ENCODE results near the gene LDLRAP1.

DNA sequence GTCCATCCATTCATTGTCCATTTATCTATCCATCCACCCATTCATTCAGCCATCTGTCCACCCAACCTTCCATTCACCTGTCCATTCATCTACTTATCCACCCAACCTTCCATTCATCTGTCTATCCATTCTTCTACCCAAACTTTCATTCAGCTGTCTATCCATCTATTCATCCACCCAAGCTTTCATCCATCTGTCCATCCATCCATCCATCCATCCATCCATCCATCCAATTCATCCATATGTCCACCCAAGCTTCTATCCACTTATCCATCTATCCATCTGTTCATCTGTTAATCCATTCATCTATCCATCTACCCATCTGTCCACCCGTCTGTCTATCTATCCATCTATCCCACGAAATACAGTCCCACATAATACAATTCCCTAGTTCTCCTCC is 51.6 kb downstream of the LDLRAP1 start:
- TF ChIP-seq, protein P1, sequence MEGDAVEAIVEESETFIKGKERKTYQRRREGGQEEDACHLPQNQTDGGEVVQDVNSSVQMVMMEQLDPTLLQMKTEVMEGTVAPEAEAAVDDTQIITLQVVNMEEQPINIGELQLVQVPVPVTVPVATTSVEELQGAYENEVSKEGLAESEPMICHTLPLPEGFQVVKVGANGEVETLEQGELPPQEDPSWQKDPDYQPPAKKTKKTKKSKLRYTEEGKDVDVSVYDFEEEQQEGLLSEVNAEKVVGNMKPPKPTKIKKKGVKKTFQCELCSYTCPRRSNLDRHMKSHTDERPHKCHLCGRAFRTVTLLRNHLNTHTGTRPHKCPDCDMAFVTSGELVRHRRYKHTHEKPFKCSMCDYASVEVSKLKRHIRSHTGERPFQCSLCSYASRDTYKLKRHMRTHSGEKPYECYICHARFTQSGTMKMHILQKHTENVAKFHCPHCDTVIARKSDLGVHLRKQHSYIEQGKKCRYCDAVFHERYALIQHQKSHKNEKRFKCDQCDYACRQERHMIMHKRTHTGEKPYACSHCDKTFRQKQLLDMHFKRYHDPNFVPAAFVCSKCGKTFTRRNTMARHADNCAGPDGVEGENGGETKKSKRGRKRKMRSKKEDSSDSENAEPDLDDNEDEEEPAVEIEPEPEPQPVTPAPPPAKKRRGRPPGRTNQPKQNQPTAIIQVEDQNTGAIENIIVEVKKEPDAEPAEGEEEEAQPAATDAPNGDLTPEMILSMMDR (IDR thresholded peaks at IDR 0.05; ENCODE audit: low read depth, low read length): no peak
- no peak for TF ChIP-seq EZH2phosphoT487 (IDR thresholded peaks at IDR 0.05; ENCODE audit: low read depth)

All from OCI-LY3 (cell line).